Measurements from ENCODE around the gene FAXDC2.

Gene FAXDC2

GRCh38 chr5:154850255-154851062, at the start of gene FAXDC2:
Gene FAXDC2 (minus strand): TSS chr5:154850603. CDS start chr5:154838178, 12,425 bp downstream.
- DNase-seq = no peak

- DNase-seq = no peak
Measured at GRCh38 chr5:154900066-154900465, 49.7 kb upstream of the FAXDC2 start.

- no peak for DNase-seq
Measured at GRCh38 chr5:154899151-154899816, 48.9 kb upstream of the FAXDC2 start.

GRCh38 chr5:154898210-154898609, 47.8 kb upstream of the FAXDC2 start:
- DNase-seq = no peak

- DNase-seq = no peak
Measured at GRCh38 chr5:154896562-154897165, 46.3 kb upstream of the FAXDC2 start.

- no peak for DNase-seq
Measured at GRCh38 chr5:154895606-154896561, 45.5 kb upstream of the FAXDC2 start.

GRCh38 chr5:154893381-154893780, 43.0 kb upstream of the FAXDC2 start:
- no peak for DNase-seq

- DNase-seq = no peak
Measured at GRCh38 chr5:154892369-154892771, 42.0 kb upstream of the FAXDC2 start.

GRCh38 chr5:154885439-154885838, 35.0 kb upstream of the FAXDC2 start:
- DNase-seq = no peak

- no peak for DNase-seq
Measured at GRCh38 chr5:154884424-154884823, 34.0 kb upstream of the FAXDC2 start.

GRCh38 chr5:154881986-154882385, 31.6 kb upstream of the FAXDC2 start:
- no peak for DNase-seq

- DNase-seq = no peak
Measured at GRCh38 chr5:154878642-154879335, 28.4 kb upstream of the FAXDC2 start.

GRCh38 chr5:154873791-154874331, 23.5 kb upstream of the FAXDC2 start:
- no peak for DNase-seq

- no peak for DNase-seq
Measured at GRCh38 chr5:154871734-154872133, 21.3 kb upstream of the FAXDC2 start.

- DNase-seq = no peak
Measured at GRCh38 chr5:154868702-154869101, 18.3 kb upstream of the FAXDC2 start.

GRCh38 chr5:154866841-154867240, 16.4 kb upstream of the FAXDC2 start:
- DNase-seq = no peak

GRCh38 chr5:154865466-154866184, 15.2 kb upstream of the FAXDC2 start:
- no peak for DNase-seq

GRCh38 chr5:154863291-154864080, 13.1 kb upstream of the FAXDC2 start:
- no peak for DNase-seq

- no peak for DNase-seq
Measured at GRCh38 chr5:154862766-154863165, 12.4 kb upstream of the FAXDC2 start.

- no peak for DNase-seq
Measured at GRCh38 chr5:154861946-154862345, 11.5 kb upstream of the FAXDC2 start.

All from KG1 (cell line).